GM12878 (cell line): ENCODE results near the gene KIF2C. TPM values are rescaled to one million over a fixed set of nuclear protein-coding genes. Genes with fewer than 3 reads are reported as not detected.

Source experiments
- CBFB ChIP-seq: IDR thresholded peaks from 2 replicates; pipeline ENCODE4 v1.6.1; 2016; ENCODE audit warnings: antibody characterized with exemption, low read depth
- CREB1 ChIP-seq: IDR thresholded peaks from 2 replicates; pipeline ENCODE4 v1.6.1; 2012; ENCODE audit warnings: low read depth, mild to moderate bottlenecking, inconsistent platforms
- DPF2 ChIP-seq: fragments of 450-650 bp; IDR thresholded peaks from 2 replicates; pipeline ENCODE4 v1.6.1; 2017; ENCODE audit warnings: mild to moderate bottlenecking
- JUND ChIP-seq: IDR thresholded peaks from 2 replicates; pipeline ENCODE4 v1.6.1; 2012; ENCODE audit warnings: low read depth, mild to moderate bottlenecking, low read length, improper control_type of control experiment, moderate library complexity
- KLF5 ChIP-seq: fragments of 450-650 bp; IDR thresholded peaks from 2 replicates; pipeline ENCODE4 v1.6.1; 2014; ENCODE audit warnings: mild to moderate bottlenecking; ENCODE audit not compliant: partially characterized antibody
- RELA ChIP-seq: fragments of 450-650 bp; IDR thresholded peaks from 2 replicates; pipeline ENCODE4 v1.8.0; 2014; ENCODE audit warnings: borderline replicate concordance; ENCODE audit not compliant: partially characterized antibody
- SP1 ChIP-seq: IDR thresholded peaks from one replicate; pipeline ENCODE4 v1.6.1; 2011; ENCODE audit warnings: low read depth, low read length
- SREBF2 ChIP-seq: IDR thresholded peaks from 2 replicates; pipeline ENCODE4 v1.6.1; 2012; ENCODE audit warnings: mild to moderate bottlenecking, low read length
- SRF ChIP-seq, 2 experiments: IDR thresholded peaks; 2 replicates each; pipeline ENCODE4 v1.6.1; 2011; ENCODE audit warnings: low read depth in 2 of 2, low read length in 2 of 2, mild to moderate bottlenecking in 1 of 2, moderate library complexity in 1 of 2
- SUPT20H ChIP-seq: IDR thresholded peaks from 2 replicates; pipeline ENCODE4 v1.6.1; 2011; ENCODE audit warnings: low read depth, mild to moderate bottlenecking, low read length, moderate library complexity, borderline replicate concordance; ENCODE audit not compliant: control insufficient read depth
- TARDBP ChIP-seq: IDR thresholded peaks from 2 replicates; pipeline ENCODE4 v1.6.1; 2016; ENCODE audit warnings: borderline replicate concordance
- ZNF217 ChIP-seq: fragments of 450-650 bp; IDR thresholded peaks from 2 replicates; pipeline ENCODE4 v1.6.1; 2017; ENCODE audit warnings: antibody characterized with exemption, mild to moderate bottlenecking
- polyA plus RNA-seq, 11 experiments: library from polyadenylated mRNA; depleted of rRNA in 4 of 11; unstranded in 6 of 11; stranded (reverse) in 5 of 11; fragments of >200 nt; fragmentation: Nextera tagmentation in 4 of 11; fragmentation: Illumina TruSeq in 1 of 11; extraction: Ambion mirVana in 4 of 11; extraction: Trizol in 1 of 11; gene quantifications; 1 replicate in 1 of 11; 2 replicates in 10 of 11; pipeline versions ENCODE4 v1.2.1 to v1.2.3, GENCODE V29; 2011 to 2016; ENCODE audit warnings: inconsistent platforms in 2 of 11, missing spikeins in 2 of 11, low read depth in 1 of 11
- total RNA-seq, 4 experiments: library from RNA; depleted of rRNA in 3 of 4; stranded (reverse); fragments of >200 nt in 3 of 4; fragmentation: Illumina TruSeq in 1 of 4; extraction: Trizol in 1 of 4; gene quantifications; 2 replicates each; pipeline versions ENCODE4 v1.2.1 to v1.2.3, GENCODE V29; 2013 to 2021
- TF ChIP-seq, protein P1 (sequence below): fragments of 450-650 bp; formaldehyde crosslinking; IDR thresholded peaks from 2 replicates; pipeline ENCODE4 v1.4.0; 2022; ENCODE audit warnings: mild to moderate bottlenecking, moderate library complexity
- TF ChIP-seq, protein P2 (sequence below): fragments of 450-650 bp; IDR thresholded peaks from 2 replicates; pipeline ENCODE4 v1.6.1; 2017; ENCODE audit warnings: antibody characterized with exemption, mild to moderate bottlenecking, moderate library complexity
- TF ChIP-seq, protein P3 (sequence below): fragments of 450-650 bp; IDR thresholded peaks from 2 replicates; pipeline ENCODE4 v1.6.1; 2017; ENCODE audit warnings: low read depth, mild to moderate bottlenecking, moderate library complexity
- TF ChIP-seq, protein P4 (sequence below): IDR thresholded peaks from 2 replicates; pipeline ENCODE4 v1.6.1; 2011; ENCODE audit warnings: borderline replicate concordance, low read depth, mild to moderate bottlenecking, moderate library complexity, mixed read lengths, low read length; ENCODE audit not compliant: insufficient read depth; ENCODE audit errors: extremely low read length
- TF ChIP-seq, protein P5 (sequence below), 3 experiments: IDR thresholded peaks in 2 of 3; conservative IDR thresholded peaks in 1 of 3; 2 replicates each; pipeline ENCODE4 v1.5.1; 2011; ENCODE audit warnings: low read depth in 3 of 3, low read length in 3 of 3, mild to moderate bottlenecking in 3 of 3, control low read depth in 2 of 3, moderate library complexity in 2 of 3, inconsistent platforms in 1 of 3, mixed read lengths in 1 of 3; ENCODE audit not compliant: control insufficient read depth in 2 of 3, insufficient read depth in 1 of 3; ENCODE audit errors: extremely low read depth in 1 of 3

The KIF2C gene
- total and polyA plus RNA-seq, 10 of the 15 experiments (the other 5 are each of a cell fraction or from before 2014, with no cell fraction given): 42.3 to 104 (median 83.8) TPM

DNA sequence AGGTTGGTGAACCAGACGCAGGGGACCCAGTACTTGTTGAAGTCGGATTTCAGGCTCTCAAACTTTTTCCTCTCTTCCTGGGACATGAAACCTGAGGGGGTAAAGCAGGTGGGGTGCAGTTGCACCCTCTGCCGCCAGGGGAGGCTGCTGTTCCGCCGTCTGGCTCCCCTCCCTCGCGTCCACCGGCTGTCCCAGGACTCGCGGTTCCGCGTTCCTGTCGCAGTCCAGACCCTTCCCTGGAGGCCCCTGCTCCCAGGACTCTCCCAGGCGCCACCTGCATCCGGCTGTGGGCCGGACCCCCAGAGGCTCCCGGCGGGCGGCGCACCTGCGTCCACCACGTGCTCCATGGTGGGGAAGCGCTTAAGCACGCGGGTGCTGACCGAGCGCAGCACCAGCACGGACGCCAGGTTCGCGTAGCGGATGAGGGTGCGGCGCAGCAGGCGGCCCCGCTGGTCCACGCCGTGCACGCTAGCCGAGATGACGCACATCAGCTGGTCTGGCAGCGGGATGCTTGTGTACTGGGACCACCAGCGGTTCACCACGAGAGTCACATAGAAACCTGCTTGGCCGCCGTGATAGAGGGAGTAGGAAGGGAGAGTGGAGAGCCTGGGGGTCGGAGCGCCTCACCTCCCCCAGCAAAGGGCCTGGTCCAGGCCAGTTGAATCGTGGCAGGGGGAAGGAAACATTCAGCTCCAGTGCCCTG, 46.7 kb downstream of the KIF2C start (continued):
- TF ChIP-seq, protein P1, sequence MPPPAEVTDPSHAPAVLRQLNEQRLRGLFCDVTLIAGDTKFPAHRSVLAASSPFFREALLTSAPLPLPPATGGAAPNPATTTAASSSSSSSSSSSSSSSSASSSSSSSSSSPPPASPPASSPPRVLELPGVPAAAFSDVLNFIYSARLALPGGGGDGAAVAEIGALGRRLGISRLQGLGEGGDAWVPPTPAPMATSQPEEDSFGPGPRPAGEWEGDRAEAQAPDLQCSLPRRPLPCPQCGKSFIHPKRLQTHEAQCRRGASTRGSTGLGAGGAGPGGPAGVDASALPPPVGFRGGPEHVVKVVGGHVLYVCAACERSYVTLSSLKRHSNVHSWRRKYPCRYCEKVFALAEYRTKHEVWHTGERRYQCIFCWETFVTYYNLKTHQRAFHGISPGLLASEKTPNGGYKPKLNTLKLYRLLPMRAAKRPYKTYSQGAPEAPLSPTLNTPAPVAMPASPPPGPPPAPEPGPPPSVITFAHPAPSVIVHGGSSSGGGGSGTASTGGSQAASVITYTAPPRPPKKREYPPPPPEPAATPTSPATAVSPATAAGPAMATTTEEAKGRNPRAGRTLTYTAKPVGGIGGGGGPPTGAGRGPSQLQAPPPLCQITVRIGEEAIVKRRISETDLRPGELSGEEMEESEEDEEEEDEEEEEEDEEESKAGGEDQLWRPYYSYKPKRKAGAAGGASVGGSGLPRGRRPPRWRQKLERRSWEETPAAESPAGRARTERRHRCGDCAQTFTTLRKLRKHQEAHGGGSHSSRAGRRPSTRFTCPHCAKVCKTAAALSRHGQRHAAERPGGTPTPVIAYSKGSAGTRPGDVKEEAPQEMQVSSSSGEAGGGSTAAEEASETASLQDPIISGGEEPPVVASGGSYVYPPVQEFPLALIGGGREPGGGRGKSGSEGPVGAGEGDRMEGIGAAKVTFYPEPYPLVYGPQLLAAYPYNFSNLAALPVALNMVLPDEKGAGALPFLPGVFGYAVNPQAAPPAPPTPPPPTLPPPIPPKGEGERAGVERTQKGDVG (CRISPR knock-in tag): no peak
- TF ChIP-seq, protein P2, sequence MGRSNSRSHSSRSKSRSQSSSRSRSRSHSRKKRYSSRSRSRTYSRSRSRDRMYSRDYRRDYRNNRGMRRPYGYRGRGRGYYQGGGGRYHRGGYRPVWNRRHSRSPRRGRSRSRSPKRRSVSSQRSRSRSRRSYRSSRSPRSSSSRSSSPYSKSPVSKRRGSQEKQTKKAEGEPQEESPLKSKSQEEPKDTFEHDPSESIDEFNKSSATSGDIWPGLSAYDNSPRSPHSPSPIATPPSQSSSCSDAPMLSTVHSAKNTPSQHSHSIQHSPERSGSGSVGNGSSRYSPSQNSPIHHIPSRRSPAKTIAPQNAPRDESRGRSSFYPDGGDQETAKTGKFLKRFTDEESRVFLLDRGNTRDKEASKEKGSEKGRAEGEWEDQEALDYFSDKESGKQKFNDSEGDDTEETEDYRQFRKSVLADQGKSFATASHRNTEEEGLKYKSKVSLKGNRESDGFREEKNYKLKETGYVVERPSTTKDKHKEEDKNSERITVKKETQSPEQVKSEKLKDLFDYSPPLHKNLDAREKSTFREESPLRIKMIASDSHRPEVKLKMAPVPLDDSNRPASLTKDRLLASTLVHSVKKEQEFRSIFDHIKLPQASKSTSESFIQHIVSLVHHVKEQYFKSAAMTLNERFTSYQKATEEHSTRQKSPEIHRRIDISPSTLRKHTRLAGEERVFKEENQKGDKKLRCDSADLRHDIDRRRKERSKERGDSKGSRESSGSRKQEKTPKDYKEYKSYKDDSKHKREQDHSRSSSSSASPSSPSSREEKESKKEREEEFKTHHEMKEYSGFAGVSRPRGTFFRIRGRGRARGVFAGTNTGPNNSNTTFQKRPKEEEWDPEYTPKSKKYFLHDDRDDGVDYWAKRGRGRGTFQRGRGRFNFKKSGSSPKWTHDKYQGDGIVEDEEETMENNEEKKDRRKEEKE: no peak
- TF ChIP-seq KLF5 (no peak), CBFB (no peak), CREB1 (no peak), SRF (IDR thresholded peaks at IDR 0.05; ENCODE audit: low read depth in 2 of 2, low read length in 2 of 2) (no peak), JUND (0 out of 2 replicates have a peak, but pooled peaks have one; percentile 56), SP1 (no peak), ZNF217 (no peak), SUPT20H (no peak), SREBF2 (no peak), RELA (no peak), DPF2 (peak; percentile 51; the same call in 1 of the 2 replicates), TARDBP (no peak)
- TF ChIP-seq, protein P3, sequence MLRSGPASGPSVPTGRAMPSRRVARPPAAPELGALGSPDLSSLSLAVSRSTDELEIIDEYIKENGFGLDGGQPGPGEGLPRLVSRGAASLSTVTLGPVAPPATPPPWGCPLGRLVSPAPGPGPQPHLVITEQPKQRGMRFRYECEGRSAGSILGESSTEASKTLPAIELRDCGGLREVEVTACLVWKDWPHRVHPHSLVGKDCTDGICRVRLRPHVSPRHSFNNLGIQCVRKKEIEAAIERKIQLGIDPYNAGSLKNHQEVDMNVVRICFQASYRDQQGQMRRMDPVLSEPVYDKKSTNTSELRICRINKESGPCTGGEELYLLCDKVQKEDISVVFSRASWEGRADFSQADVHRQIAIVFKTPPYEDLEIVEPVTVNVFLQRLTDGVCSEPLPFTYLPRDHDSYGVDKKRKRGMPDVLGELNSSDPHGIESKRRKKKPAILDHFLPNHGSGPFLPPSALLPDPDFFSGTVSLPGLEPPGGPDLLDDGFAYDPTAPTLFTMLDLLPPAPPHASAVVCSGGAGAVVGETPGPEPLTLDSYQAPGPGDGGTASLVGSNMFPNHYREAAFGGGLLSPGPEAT: no peak
- TF ChIP-seq, protein P4, sequence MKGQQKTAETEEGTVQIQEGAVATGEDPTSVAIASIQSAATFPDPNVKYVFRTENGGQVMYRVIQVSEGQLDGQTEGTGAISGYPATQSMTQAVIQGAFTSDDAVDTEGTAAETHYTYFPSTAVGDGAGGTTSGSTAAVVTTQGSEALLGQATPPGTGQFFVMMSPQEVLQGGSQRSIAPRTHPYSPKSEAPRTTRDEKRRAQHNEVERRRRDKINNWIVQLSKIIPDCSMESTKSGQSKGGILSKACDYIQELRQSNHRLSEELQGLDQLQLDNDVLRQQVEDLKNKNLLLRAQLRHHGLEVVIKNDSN: peak; percentile 67
- TF ChIP-seq, protein P5, sequence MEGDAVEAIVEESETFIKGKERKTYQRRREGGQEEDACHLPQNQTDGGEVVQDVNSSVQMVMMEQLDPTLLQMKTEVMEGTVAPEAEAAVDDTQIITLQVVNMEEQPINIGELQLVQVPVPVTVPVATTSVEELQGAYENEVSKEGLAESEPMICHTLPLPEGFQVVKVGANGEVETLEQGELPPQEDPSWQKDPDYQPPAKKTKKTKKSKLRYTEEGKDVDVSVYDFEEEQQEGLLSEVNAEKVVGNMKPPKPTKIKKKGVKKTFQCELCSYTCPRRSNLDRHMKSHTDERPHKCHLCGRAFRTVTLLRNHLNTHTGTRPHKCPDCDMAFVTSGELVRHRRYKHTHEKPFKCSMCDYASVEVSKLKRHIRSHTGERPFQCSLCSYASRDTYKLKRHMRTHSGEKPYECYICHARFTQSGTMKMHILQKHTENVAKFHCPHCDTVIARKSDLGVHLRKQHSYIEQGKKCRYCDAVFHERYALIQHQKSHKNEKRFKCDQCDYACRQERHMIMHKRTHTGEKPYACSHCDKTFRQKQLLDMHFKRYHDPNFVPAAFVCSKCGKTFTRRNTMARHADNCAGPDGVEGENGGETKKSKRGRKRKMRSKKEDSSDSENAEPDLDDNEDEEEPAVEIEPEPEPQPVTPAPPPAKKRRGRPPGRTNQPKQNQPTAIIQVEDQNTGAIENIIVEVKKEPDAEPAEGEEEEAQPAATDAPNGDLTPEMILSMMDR (IDR thresholded peaks at IDR 0.05 in 2 of 3, conservative IDR thresholded peaks at IDR 0.05 in 1 of 3; ENCODE audit: control insufficient read depth in 2 of 3, extremely low read depth in 1 of 3, insufficient read depth in 1 of 3, low read depth in 3 of 3, low read length in 3 of 3): peak; percentile 85 to 100 (median 99)
